ENCODE data around the gene AGPAT1.
A peak's percentile ranks its signal among the peaks of the same experiment; 100 is the strongest.
"Not testable (repeated sequence)": the region's sequence is repeated elsewhere in the genome, so short reads cannot be mapped to it uniquely, and the experiment has no call there.

The AGPAT1 gene

GRCh38 chr6:32175711-32176475, at the start of gene AGPAT1:
TSS of gene AGPAT1 (minus strand) at chr6:32176084. CDS start at chr6:32171496, 4,588 bp downstream.
- peak; percentile 98 for DNase-seq

GRCh38 chr6:32224696-32225095, 48.8 kb upstream of the AGPAT1 start:
- no peak for DNase-seq

- no peak for DNase-seq
Observed at GRCh38 chr6:32223258-32224235, 47.7 kb upstream of the AGPAT1 start, which contains the start of gene NOTCH4. TSS of gene NOTCH4 (minus strand) at chr6:32224067. CDS start at chr6:32223928, 139 bp downstream.

- DNase-seq: no peak
Observed at GRCh38 chr6:32222333-32223230, 46.7 kb upstream of the AGPAT1 start.

- DNase-seq: no peak
Observed at GRCh38 chr6:32220021-32220420, 44.1 kb upstream of the AGPAT1 start.

- DNase-seq: no peak
Observed at GRCh38 chr6:32218167-32218566, 42.3 kb upstream of the AGPAT1 start.

GRCh38 chr6:32216998-32217397, 41.1 kb upstream of the AGPAT1 start:
- DNase-seq: no peak

GRCh38 chr6:32216285-32216684, 40.4 kb upstream of the AGPAT1 start:
- no peak for DNase-seq

- DNase-seq: no peak
Observed at GRCh38 chr6:32215617-32216016, 39.7 kb upstream of the AGPAT1 start.

- no peak for DNase-seq
Observed at GRCh38 chr6:32214126-32214525, 38.2 kb upstream of the AGPAT1 start.

- DNase-seq: no peak
Observed at GRCh38 chr6:32213649-32214048, 37.8 kb upstream of the AGPAT1 start.

- DNase-seq: no peak
Observed at GRCh38 chr6:32212076-32212760, 36.3 kb upstream of the AGPAT1 start.

- DNase-seq: not testable (repeated sequence)
Observed at GRCh38 chr6:32211432-32211831, 35.5 kb upstream of the AGPAT1 start.

- DNase-seq: no peak
Observed at GRCh38 chr6:32210191-32210601, 34.3 kb upstream of the AGPAT1 start.

- DNase-seq: no peak
Observed at GRCh38 chr6:32208996-32209395, 33.1 kb upstream of the AGPAT1 start.

GRCh38 chr6:32204268-32204715, 28.4 kb upstream of the AGPAT1 start:
- DNase-seq: no peak

- DNase-seq: no peak
Observed at GRCh38 chr6:32203426-32204267, 27.8 kb upstream of the AGPAT1 start.

GRCh38 chr6:32202186-32202585, 26.3 kb upstream of the AGPAT1 start:
- no peak for DNase-seq

- DNase-seq: no peak
Observed at GRCh38 chr6:32200711-32201475, 25.0 kb upstream of the AGPAT1 start.

GRCh38 chr6:32198866-32199265, 23.0 kb upstream of the AGPAT1 start:
- no peak for DNase-seq
